Dedifferentiated amniotic fluid mesenchymal stem cell (primary cell): ENCODE data around the gene OTX2.

Source experiments
- DNase-seq: peaks from one replicate; pipeline ENCODE4 v3.0.0-alpha.2; 2016; ENCODE audit errors: extremely low spot score

Gene OTX2

GRCh38 chr14:56810147-56810719 is at the start of gene OTX2:
OTX2 (minus strand) TSS chr14:56810479; CDS start chr14:56805456, 5,023 bp downstream.
- DNase-seq, result no peak

- DNase-seq, result no peak
These were observed 48.1 kb upstream of the OTX2 start for GRCh38 chr14:56858422-56858821.

GRCh38 chr14:56857216-56857615 is 46.9 kb upstream of the OTX2 start:
- DNase-seq, result no peak

GRCh38 chr14:56855891-56856461 is 45.7 kb upstream of the OTX2 start:
- no peak for DNase-seq

- DNase-seq, result no peak
These were observed 44.0 kb upstream of the OTX2 start for GRCh38 chr14:56854325-56854724.

GRCh38 chr14:56846970-56847930 is 37.0 kb upstream of the OTX2 start:
- no peak for DNase-seq

GRCh38 chr14:56844406-56845002 is 34.2 kb upstream of the OTX2 start:
- DNase-seq, result no peak

GRCh38 chr14:56841611-56842010 is 31.3 kb upstream of the OTX2 start:
- no peak for DNase-seq

GRCh38 chr14:56840221-56840620 is 29.9 kb upstream of the OTX2 start:
- DNase-seq, result no peak

GRCh38 chr14:56829151-56829550 is 18.9 kb upstream of the OTX2 start:
- no peak for DNase-seq

- no peak for DNase-seq
These were observed 15.9 kb upstream of the OTX2 start for GRCh38 chr14:56826214-56826613.

GRCh38 chr14:56821805-56822610 is 11.7 kb upstream of the OTX2 start:
- no peak for DNase-seq

GRCh38 chr14:56821177-56821576 is 10.9 kb upstream of the OTX2 start:
- no peak for DNase-seq

- no peak for DNase-seq
These were observed 7.2 kb upstream of the OTX2 start for GRCh38 chr14:56817396-56817921.

- no peak for DNase-seq
These were observed 6.5 kb upstream of the OTX2 start for GRCh38 chr14:56816574-56817391.

GRCh38 chr14:56815745-56816144 is 5.5 kb upstream of the OTX2 start:
- no peak for DNase-seq

- no peak for DNase-seq
These were observed 4.9 kb upstream of the OTX2 start for GRCh38 chr14:56814969-56815700.

- DNase-seq, result no peak
These were observed 4.3 kb upstream of the OTX2 start for GRCh38 chr14:56814519-56814959.

GRCh38 chr14:56813143-56813551 is 2.9 kb upstream of the OTX2 start:
- no peak for DNase-seq
